ENCODE data around the gene HOXB6.

- TF ChIP-seq EP300 (IDR thresholded peaks at IDR 0.05) (no peak), POLR2A (IDR thresholded peaks at IDR 0.05) (no peak), CTCF (IDR thresholded peaks at IDR 0.05) (no peak), POLR2AphosphoS5 (IDR thresholded peaks at IDR 0.05) (no peak)
Observed at GRCh38 chr17:48646183-48647102, 41.7 kb upstream of the HOXB6 start.

Measured in upper lobe of left lung (tissue), 4 donors.